Right lobe of liver (tissue), 6 donors: ENCODE data around the gene PGLYRP3. TPM values are rescaled to one million over a fixed set of nuclear protein-coding genes. Genes with fewer than 3 reads are reported as not detected.
"Not testable (repeated sequence)": the region's sequence is repeated elsewhere in the genome, so short reads cannot be mapped to it uniquely, and the experiment has no call there.

Source experiments
- ATAC-seq, 4 donors: fragments of 200-7000 bp; cut with Tn5 transposase; one replicate each; pipeline ENCODE4 v1.9.1; 2020; ENCODE audit warnings: mild to moderate bottlenecking in 4 of 4, moderate library complexity in 4 of 4
- DNase-seq, 3 donors: peaks; one replicate each; pipeline ENCODE4 v3.0.0-alpha.2; 2020
- H3K27ac ChIP-seq, 3 donors: fragments of 200-600 bp; one replicate each; pipeline ENCODE4 v1.8.0; 2022
- H3K27me3 ChIP-seq, 2 donors: fragments of 200-600 bp; one replicate each; pipeline ENCODE4 v1.8.0; 2022
- H3K36me3 ChIP-seq, 4 donors: fragments of 200-600 bp; sonication (generic) in 1 of 4; one replicate each; pipeline versions ENCODE4 v1.5.1 to v1.8.0; 2017 to 2022; ENCODE audit warnings: control low read depth in 1 of 4
- H3K4me1 ChIP-seq, 4 donors: fragments of 200-600 bp; sonication (generic) in 1 of 4; one replicate each; pipeline versions ENCODE4 v1.5.1 to v1.8.0; 2017 to 2022; ENCODE audit warnings: control low read depth in 1 of 4
- H3K4me3 ChIP-seq, 3 donors: fragments of 200-600 bp; one replicate each; pipeline ENCODE4 v1.8.0; 2022
- H3K9me3 ChIP-seq, 4 donors: fragments of 200-600 bp; sonication (generic) in 1 of 4; one replicate each; pipeline versions ENCODE4 v1.5.1 to v1.8.0; 2017 to 2022; ENCODE audit warnings: control low read depth in 1 of 4
- CTCF ChIP-seq, 4 donors: fragments of 200-600 bp in 3 of 4; fragments of 450-650 bp in 1 of 4; IDR thresholded peaks; one replicate each; pipeline versions ENCODE4 v1.5.1 to v1.8.0; 2016 to 2022; ENCODE audit warnings: antibody characterized with exemption in 4 of 4, mild to moderate bottlenecking in 2 of 4
- POLR2A ChIP-seq: fragments of 450-650 bp; IDR thresholded peaks from one replicate; pipeline ENCODE4 v1.6.1; 2017; ENCODE audit warnings: antibody characterized with exemption, mild to moderate bottlenecking
- WGBS: methylation state at CpG from one replicate; pipeline ENCODE4 v1.1.6; 2018; ENCODE audit warnings: low coverage, low lambda C conversion rate; ENCODE audit not compliant: insufficient coverage; ENCODE audit errors: missing lambda C conversion rate; 5-methylcytosine and 5-hydroxymethylcytosine counted together
- intact Hi-C, 2 donors: fragments of 100-400 bp; cut with DNase I; formaldehyde crosslinking; loops; one replicate each; pipeline versions ENCODE4 v1.11.2 to v1.14.1; 2022
- total RNA-seq, 6 experiments: library from RNA; depleted of rRNA in 2 of 6; stranded (reverse); fragments of >200 nt in 2 of 6; fragmentation: NEBNext Ultra II Directional in 3 of 6; extraction: Animal tissue kit (Norgen Biotek cat#: 25700) in 3 of 6; gene quantifications; one replicate each; pipeline versions ENCODE4 v1.1.0 to v1.2.4, GENCODE V29; 2016 to 2023
- donor health status: DM: no; HTN: yes; CAD: no.
- donor health status: DM: no; HTN: no; CAD: no.
- donor health status: DM: no; HTN: no; CAD: no.
- donor health status: DM: no; HTN: yes; CAD: no.
- donor health status: DM: no; HTN: yes; CAD: no.

The PGLYRP3 gene
- total RNA-seq, 6 experiments from 2014 or later: not detected

GRCh38 chr1:153350321-153350957 lies 37.7 kb upstream of the PGLYRP3 start:
- DNase-seq: peak in 1 of 3 donors; percentile 5
- no peak overlapping the region for H3K4me3 ChIP-seq
- TF ChIP-seq POLR2A (no peak), CTCF (IDR thresholded peaks at IDR 0.05) (no peak)
- no peaks in the 10 kb centered on the region for H3K36me3 ChIP-seq
- H3K27me3 ChIP-seq: no peaks in the 10 kb centered on the region
- no peaks in the 10 kb centered on the region for H3K4me1 ChIP-seq
- no peaks in the 10 kb centered on the region for H3K9me3 ChIP-seq
- no peak for ATAC-seq
- no peak overlapping the region for H3K27ac ChIP-seq
- 6% methylated on average over 1 of the region's 1 CpG for WGBS
- intact Hi-C loops: loop anchor here in 1 of 2 donors (5.0 to 10.0 kb wide), 2 partner anchors 54 to 142 kb away; no protein-coding TSS in a partner anchor

- no peak for ATAC-seq
- 26% methylated on average over 6 of the region's 17 CpGs for WGBS
- Histone ChIP-seq H3K4me1 (no peaks in the 10 kb centered on the region), H3K4me3 (no peak overlapping the region), H3K27me3 (no peaks in the 10 kb centered on the region), H3K9me3 (no peaks in the 10 kb centered on the region), H3K36me3 (no peaks in the 10 kb centered on the region), H3K27ac (no peak overlapping the region)
- TF ChIP-seq POLR2A (no peak), CTCF (IDR thresholded peaks at IDR 0.05) (no peak)
- intact Hi-C loops: loop anchor here (5.0 to 10.0 kb wide), 2 partner anchors 55 to 143 kb away; no protein-coding TSS in a partner anchor
- peak in 1 of 3 donors; percentile 40 for DNase-seq
Measured at GRCh38 chr1:153349363-153350320, 36.9 kb upstream of the PGLYRP3 start.

GRCh38 chr1:153348511-153349362 lies 36.0 kb upstream of the PGLYRP3 start, which contains the start of gene PGLYRP4:
Gene PGLYRP4 (minus strand): TSS chr1:153348841. CDS start chr1:153347932, 909 bp downstream.
- Histone ChIP-seq H3K9me3 (no peaks in the 10 kb centered on the region), H3K36me3 (no peaks in the 10 kb centered on the region), H3K27ac (no peak within 1 kb of the TSS), H3K4me3 (no peak within 1 kb of the TSS), H3K27me3 (no peaks in the 10 kb centered on the region), H3K4me1 (no peaks in the 10 kb centered on the region)
- DNase-seq (no peak), ATAC-seq (no peak)
- TF ChIP-seq POLR2A: no peak
- no peak for TF ChIP-seq CTCF (IDR thresholded peaks at IDR 0.05)
- intact Hi-C loops: loop anchor here in 1 of 2 donors (5.0 kb wide), 1 partner anchor 144 kb away; no protein-coding TSS in a partner anchor
- 35% methylated on average over 6 of the region's 10 CpGs for whole genome bisulfite sequencing

- 44% methylated on average over 5 of the region's 7 CpGs for WGBS
- no peaks in the 10 kb centered on the region for H3K9me3 ChIP-seq
- no peak overlapping the region for H3K27ac ChIP-seq
- ATAC-seq: no peak
- intact Hi-C loops: loop anchor here in 1 of 2 donors (5.0 kb wide), 1 partner anchor 144 kb away; no protein-coding TSS in a partner anchor
- no peak for TF ChIP-seq CTCF (IDR thresholded peaks at IDR 0.05)
- no peak for TF ChIP-seq POLR2A
- no peak overlapping the region for H3K4me3 ChIP-seq
- no peak for DNase-seq
- no peaks in the 10 kb centered on the region for H3K36me3 ChIP-seq
- H3K27me3 ChIP-seq: no peaks in the 10 kb centered on the region
- no peaks in the 10 kb centered on the region for H3K4me1 ChIP-seq
Measured at GRCh38 chr1:153347856-153348255, 35.1 kb upstream of the PGLYRP3 start.

GRCh38 chr1:153347049-153347448 lies 34.3 kb upstream of the PGLYRP3 start:
- not testable (repeated sequence) for DNase-seq, H3K9me3 ChIP-seq, ATAC-seq, H3K4me3 ChIP-seq, H3K27ac ChIP-seq, H3K36me3 ChIP-seq, H3K27me3 ChIP-seq, H3K4me1 ChIP-seq
- 46% methylated on average over 8 of the region's 14 CpGs for WGBS
- intact Hi-C loops: loop anchor here in 1 of 2 donors (5.0 kb wide), 1 partner anchor 145 kb away; no protein-coding TSS in a partner anchor
